Measurements from ENCODE around the gene ORMDL2. TPM values are rescaled to one million over a fixed set of nuclear protein-coding genes. Genes with fewer than 3 reads are reported as not detected.
"Not testable (repeated sequence)": the region's sequence is repeated elsewhere in the genome, so short reads cannot be mapped to it uniquely, and the experiment has no call there.

ORMDL2 gene
- total RNA-seq, 1 donor = 10.1 TPM

- H3K9me3 ChIP-seq (ENCODE audit: low read depth, low read length) = no peaks in the 10 kb centered on the region
- no peaks in the 10 kb centered on the region for H3K36me3 ChIP-seq (ENCODE audit: insufficient read depth, low read length)
- H3K4me3 ChIP-seq (ENCODE audit: insufficient read depth, low read length) = no peak overlapping the region
- H3K27ac ChIP-seq (ENCODE audit: low read depth, low read length) = no peak overlapping the region
- H2AFZ ChIP-seq (ENCODE audit: low read length) = no peak overlapping the region
- no peak overlapping the region for H3K4me2 ChIP-seq (ENCODE audit: insufficient read depth, low read length)
- H3K4me1 ChIP-seq (ENCODE audit: insufficient read depth, low read length) = no peaks in the 10 kb centered on the region
- H3K27me3 ChIP-seq (ENCODE audit: insufficient read depth, low read length) = no peaks in the 10 kb centered on the region
- H4K20me1 ChIP-seq (ENCODE audit: insufficient read depth, low read length) = no peaks in the 10 kb centered on the region
- H3K79me2 ChIP-seq (ENCODE audit: insufficient read depth, low read length) = no peaks in the 10 kb centered on the region
- no peak for TF ChIP-seq CTCF (IDR thresholded peaks at IDR 0.05; ENCODE audit: extremely low read depth, low read depth, low read length)
- no peak for DNase-seq (ENCODE audit: insufficient read length, low spot score, missing footprints)
These were observed 47.5 kb downstream of the ORMDL2 start for GRCh38 chr12:55865327-55865726.

- not testable (repeated sequence) for H3K27me3 ChIP-seq (ENCODE audit: insufficient read depth, low read length); H2AFZ ChIP-seq (ENCODE audit: low read length); H3K4me3 ChIP-seq (ENCODE audit: insufficient read depth, low read length); H3K9me3 ChIP-seq (ENCODE audit: low read depth, low read length); H3K4me1 ChIP-seq (ENCODE audit: insufficient read depth, low read length); DNase-seq (ENCODE audit: insufficient read length, low spot score, missing footprints); H3K36me3 ChIP-seq (ENCODE audit: insufficient read depth, low read length); H3K4me2 ChIP-seq (ENCODE audit: insufficient read depth, low read length); H3K79me2 ChIP-seq (ENCODE audit: insufficient read depth, low read length); H4K20me1 ChIP-seq (ENCODE audit: insufficient read depth, low read length); H3K27ac ChIP-seq (ENCODE audit: low read depth, low read length)
These were observed 48.7 kb downstream of the ORMDL2 start for GRCh38 chr12:55866454-55867004.

Other genes starting within 250 kb of the ORMDL2 start
- not detected in 2 replicates for gene OR2AP1, start 245.6 kb upstream of the ORMDL2 start, total RNA-seq
- gene OR10P1, start 181.1 kb upstream of the ORMDL2 start, total RNA-seq = not detected in 2 replicates
- gene ITGA7, start 110.1 kb upstream of the ORMDL2 start, total RNA-seq = 22.4 and 24.8 TPM in 2 replicates
- gene BLOC1S1, start 102.0 kb upstream of the ORMDL2 start, total RNA-seq = 46.0 and 59.4 TPM in 2 replicates
- gene RDH5, start 97.6 kb upstream of the ORMDL2 start, total RNA-seq = 27.7 and 32.2 TPM in 2 replicates
- 3,072 and 3,128 TPM in 2 replicates for gene CD63, start 89.0 kb upstream of the ORMDL2 start, total RNA-seq
- 4.1 and 4.3 TPM in 2 replicates for gene GDF11, start 74.9 kb upstream of the ORMDL2 start, total RNA-seq
- gene SARNP, start 317 bp upstream of the ORMDL2 start, total RNA-seq = 53.6 and 56.6 TPM in 2 replicates
- gene DNAJC14, start 11.5 kb downstream of the ORMDL2 start, total RNA-seq = 40.1 and 41.6 TPM in 2 replicates
- 13.0 and 14.7 TPM in 2 replicates for gene MMP19, start 24.9 kb downstream of the ORMDL2 start, total RNA-seq
- gene PYM1, start 109.9 kb downstream of the ORMDL2 start, total RNA-seq = 25.0 and 31.5 TPM in 2 replicates
- 32.6 and 36.5 TPM in 2 replicates for gene DGKA, start 113.1 kb downstream of the ORMDL2 start, total RNA-seq
- gene PMEL, start 148.0 kb downstream of the ORMDL2 start, total RNA-seq = 0.59 and 0.72 TPM in 2 replicates
- gene CDK2, start 148.8 kb downstream of the ORMDL2 start, total RNA-seq = 13.0 and 13.4 TPM in 2 replicates
- 82.9 and 87.5 TPM in 2 replicates for gene RAB5B, start 156.0 kb downstream of the ORMDL2 start, total RNA-seq
- 12.3 and 13.0 TPM in 2 replicates for gene SUOX, start 179.2 kb downstream of the ORMDL2 start, total RNA-seq
- 1.2 and 2.5 TPM in 2 replicates for gene IKZF4, start 203.0 kb downstream of the ORMDL2 start, total RNA-seq
- 162 and 459 TPM in 2 replicates for gene RPS26, start 223.9 kb downstream of the ORMDL2 start, total RNA-seq